GM13977 (cell line): ENCODE data around the gene MYBPC2.
"Not testable (repeated sequence)": the region's sequence is repeated elsewhere in the genome, so short reads cannot be mapped to it uniquely, and the experiment has no call there.

Source experiments
- DNase-seq: peaks from one replicate; pipeline ENCODE4 v3.0.0; 2012; ENCODE audit warnings: low spot score
- in situ Hi-C: fragments of 300-500 bp; cut with MboI; formaldehyde crosslinking; loops from one replicate; pipeline ENCODE4 v1.12.0; 2022; ENCODE audit warnings: low sequenced_read_pairs, low pct_unique_long_range_greater_than_20kb, mixed read lengths, inconsistent platforms; ENCODE audit not compliant: unreplicated experiment
- TF ChIP-seq, protein P1 (sequence below): IDR thresholded peaks from 2 replicates; pipeline ENCODE4 v1.5.1; 2012; ENCODE audit warnings: mild to moderate bottlenecking, control low read depth; ENCODE audit not compliant: insufficient read depth; ENCODE audit errors: extremely low read depth, missing control alignments

Gene MYBPC2

DNA sequence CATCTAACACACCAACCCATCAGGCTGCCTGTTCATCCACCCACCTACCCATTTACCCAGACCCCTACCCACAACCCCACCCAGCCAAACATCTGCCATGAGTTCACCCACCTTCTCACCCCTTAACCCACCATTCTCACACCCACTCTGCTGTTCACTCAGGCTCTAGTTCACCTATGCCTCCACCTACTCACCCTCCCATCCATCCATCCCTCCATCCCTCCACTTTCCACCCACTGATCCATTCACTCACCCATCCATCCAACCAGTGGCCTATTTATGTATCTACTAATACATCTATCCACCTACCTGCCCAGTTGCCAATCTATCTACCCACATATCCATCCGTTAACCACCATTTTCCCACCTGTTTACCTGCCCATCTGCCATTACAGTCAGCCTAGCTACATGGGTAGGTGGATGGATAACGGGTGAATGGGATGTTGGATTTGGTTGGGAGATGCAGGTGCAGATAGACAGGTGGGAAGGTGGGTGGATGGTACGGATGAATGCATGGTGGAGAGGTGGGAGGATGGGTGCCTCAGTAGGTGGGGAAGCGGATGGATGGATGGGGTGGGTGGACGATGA lies 5.3 kb downstream of the MYBPC2 start:
- TF ChIP-seq, protein P1, sequence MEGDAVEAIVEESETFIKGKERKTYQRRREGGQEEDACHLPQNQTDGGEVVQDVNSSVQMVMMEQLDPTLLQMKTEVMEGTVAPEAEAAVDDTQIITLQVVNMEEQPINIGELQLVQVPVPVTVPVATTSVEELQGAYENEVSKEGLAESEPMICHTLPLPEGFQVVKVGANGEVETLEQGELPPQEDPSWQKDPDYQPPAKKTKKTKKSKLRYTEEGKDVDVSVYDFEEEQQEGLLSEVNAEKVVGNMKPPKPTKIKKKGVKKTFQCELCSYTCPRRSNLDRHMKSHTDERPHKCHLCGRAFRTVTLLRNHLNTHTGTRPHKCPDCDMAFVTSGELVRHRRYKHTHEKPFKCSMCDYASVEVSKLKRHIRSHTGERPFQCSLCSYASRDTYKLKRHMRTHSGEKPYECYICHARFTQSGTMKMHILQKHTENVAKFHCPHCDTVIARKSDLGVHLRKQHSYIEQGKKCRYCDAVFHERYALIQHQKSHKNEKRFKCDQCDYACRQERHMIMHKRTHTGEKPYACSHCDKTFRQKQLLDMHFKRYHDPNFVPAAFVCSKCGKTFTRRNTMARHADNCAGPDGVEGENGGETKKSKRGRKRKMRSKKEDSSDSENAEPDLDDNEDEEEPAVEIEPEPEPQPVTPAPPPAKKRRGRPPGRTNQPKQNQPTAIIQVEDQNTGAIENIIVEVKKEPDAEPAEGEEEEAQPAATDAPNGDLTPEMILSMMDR: no peak

DNA sequence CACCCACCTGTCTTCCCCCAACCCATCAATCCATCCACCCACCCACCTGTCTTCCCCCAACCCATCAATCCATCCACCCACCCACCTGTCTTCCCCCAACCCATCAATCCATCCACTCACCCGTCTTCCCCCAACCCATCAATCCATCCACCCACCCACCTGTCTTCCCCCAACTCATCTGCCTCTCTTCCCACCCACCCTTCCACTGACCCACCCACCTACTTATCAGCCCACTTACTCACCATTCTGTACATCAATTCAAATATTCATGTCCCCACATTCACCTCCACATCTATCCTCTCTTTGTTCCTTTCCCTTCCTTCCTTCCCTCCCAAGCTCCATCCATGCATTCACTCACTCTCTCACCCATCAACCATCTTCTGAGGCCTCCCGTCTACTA lies 6.4 kb downstream of the MYBPC2 start:
- in situ Hi-C loops, DNase-seq: not testable (repeated sequence)

More for the DNA sequence above, 5.3 kb downstream of the MYBPC2 start:
- in situ Hi-C loops: no loop called here
- no peak for DNase-seq

DNA sequence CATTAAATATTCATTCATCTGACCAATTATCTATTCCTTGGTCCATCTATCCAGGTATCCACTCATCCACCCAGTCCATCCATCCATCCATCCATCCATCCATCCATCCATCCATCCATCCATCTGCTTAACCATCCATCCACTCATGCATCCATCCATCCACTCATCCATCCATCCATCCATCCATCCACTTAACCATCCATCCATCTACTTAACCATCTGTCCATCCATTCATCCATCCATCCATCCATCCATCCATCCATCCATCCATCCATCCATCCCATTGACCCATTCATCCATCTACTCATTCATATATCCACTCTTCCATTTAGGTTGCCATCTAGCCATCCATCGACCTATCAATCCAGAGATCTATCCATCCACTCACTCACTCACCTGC lies 11.4 kb downstream of the MYBPC2 start:
- no peak for DNase-seq
- in situ Hi-C loops: no loop called here
- TF ChIP-seq, protein P1: no peak

DNA sequence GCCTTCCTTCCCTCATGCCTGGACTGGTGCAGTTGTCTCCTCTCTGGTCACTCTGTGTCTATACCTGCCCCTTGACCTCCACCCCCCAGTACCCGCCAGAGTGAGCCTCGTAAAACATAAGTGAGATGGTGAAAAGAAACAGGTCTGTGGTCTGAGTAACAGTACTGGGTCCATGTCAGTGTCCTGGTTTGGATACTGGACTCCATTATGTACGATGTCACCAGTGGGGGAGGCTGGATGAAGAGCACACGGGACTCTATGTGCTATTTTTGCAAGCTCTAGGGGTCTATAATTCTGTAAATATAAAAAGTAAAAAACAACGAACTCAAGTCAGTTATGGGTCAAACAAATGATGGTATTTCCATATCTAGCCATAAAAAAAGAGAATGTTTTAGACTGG lies 14.4 kb downstream of the MYBPC2 start:
- TF ChIP-seq, protein P1: no peak
- in situ Hi-C loops: no loop called here
- DNase-seq: no peak

DNA sequence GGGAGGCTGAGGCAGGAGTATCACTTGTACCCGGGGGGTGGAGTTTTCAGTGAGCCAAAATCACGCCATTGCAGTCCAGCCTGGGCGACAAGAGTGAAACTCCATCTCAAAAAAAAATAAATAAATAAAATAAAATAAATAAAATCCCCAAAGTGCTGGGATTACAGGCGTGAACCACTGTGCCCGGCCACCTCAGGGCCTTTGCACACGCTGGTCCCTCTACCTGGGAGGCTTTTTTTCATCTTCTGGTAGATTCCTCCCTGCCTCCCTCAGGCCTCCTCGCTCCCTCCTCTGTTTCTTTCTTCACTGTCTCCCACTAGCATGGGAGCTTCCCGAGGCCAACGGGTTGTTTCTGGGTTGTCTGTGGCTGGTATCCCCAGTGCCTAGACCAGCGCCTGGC lies 15.1 kb downstream of the MYBPC2 start:
- TF ChIP-seq, protein P1: no peak
- DNase-seq: no peak
- in situ Hi-C loops: no loop called here

DNA sequence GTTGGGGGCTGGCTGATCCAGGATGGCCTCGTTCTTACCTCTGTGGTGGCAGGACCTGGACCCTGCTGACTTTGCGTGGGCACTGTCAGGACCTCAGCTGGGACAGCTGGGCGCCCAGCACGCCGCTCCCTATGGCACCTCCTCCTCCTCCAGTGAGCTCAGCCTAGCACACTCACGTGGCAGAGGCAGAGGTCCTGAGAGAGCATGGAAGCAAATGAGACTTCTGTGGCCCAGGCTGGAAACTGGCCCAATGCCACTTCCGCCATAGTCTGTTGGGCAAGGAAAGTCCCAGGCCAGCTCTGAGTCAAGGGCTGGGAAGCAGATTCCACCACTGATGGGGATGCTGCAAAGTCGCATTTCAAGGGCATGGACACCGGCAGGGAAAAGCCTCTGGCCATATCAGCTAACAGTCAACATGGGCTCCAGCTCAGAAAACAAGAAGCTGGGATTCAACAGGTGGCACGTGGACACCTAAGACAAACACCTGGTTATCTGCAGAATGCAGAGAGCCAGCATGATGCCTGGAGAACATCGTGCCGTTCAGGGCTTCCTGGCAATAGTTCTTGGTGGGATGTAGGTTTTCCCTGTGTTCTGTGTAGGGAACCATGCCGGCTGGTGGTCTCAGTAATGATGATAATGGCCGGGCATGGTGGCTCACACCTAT lies 16.7 kb downstream of the MYBPC2 start:
- DNase-seq: no peak
- in situ Hi-C loops: no loop called here
- TF ChIP-seq, protein P1: no peak

DNA sequence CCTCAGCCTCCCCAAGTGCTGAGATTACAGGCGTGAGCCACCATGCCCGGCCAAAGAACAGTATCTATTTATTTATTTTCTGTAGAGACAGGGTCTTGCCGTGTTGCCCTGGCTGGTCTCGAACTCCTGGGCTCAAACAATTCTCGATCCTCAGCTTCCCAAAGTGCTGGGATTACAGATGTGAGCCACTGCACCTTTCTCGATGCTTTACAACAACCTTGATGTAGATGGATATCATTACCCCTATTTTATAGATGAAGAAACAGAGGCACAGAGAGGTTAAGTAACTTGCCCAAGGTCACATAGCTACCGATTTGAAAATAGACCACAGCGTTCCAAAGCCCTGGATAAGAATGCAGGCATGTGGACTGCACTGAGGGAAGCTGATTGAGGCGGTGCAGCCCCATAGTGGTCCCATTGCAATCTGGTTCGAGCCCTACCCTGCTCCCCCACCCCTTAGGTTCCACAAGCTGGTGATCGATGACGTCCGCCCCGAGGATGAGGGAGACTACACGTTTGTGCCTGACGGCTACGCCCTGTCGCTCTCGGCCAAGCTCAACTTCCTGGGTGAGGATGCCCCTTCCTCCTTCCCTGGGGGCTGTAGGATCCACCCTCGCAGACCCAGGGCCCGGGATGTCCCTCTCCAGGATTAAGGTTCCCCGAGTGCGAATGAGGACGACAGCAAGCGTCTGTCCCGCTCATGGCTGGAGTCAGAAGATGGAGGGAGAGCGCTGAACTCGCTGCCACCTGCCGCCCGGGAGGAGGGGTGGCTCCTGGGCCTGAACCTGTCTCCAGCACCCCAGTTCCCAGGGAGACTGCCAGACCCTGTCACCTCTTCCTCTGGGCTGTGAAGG lies 17.9 kb downstream of the MYBPC2 start:
- in situ Hi-C loops: no loop called here
- no peak for DNase-seq
- TF ChIP-seq, protein P1: no peak
